H9 (cell line): ENCODE measurements around the gene ANKRD12. TPM values are rescaled to one million over a fixed set of nuclear protein-coding genes. Genes with fewer than 3 reads are reported as not detected.

Experiments
- DNase-seq: peaks from one replicate; pipeline ENCODE4 v3.0.0-alpha.2; 2017
- H2AFZ ChIP-seq: one replicate; pipeline ENCODE4 v1.6.1; 2013; ENCODE audit warnings: mild to moderate bottlenecking, low read length, control low read depth, moderate library complexity
- H2AK5ac ChIP-seq: 2 replicates; pipeline ENCODE4 v1.6.1; 2013; ENCODE audit warnings: low read length, control low read depth, mixed read lengths; ENCODE audit not compliant: insufficient read length
- H2BK120ac ChIP-seq: one replicate; pipeline ENCODE4 v1.6.1; 2013; ENCODE audit warnings: low read depth, mild to moderate bottlenecking, low read length, control low read depth, inconsistent platforms; ENCODE audit not compliant: poor library complexity, severe bottlenecking
- H2BK12ac ChIP-seq: 2 replicates; pipeline ENCODE4 v1.6.1; 2013; ENCODE audit warnings: low read length, control low read depth, mixed read lengths, low read depth; ENCODE audit not compliant: insufficient read length
- H2BK15ac ChIP-seq: 2 replicates; pipeline ENCODE4 v1.6.1; 2013; ENCODE audit warnings: low read depth, low read length, control low read depth
- H2BK20ac ChIP-seq: one replicate; pipeline ENCODE4 v1.6.1; 2013; ENCODE audit warnings: low read depth, mild to moderate bottlenecking, low read length, control low read depth, inconsistent platforms; ENCODE audit not compliant: poor library complexity, severe bottlenecking
- H2BK5ac ChIP-seq: 2 replicates; pipeline ENCODE4 v1.6.1; 2013; ENCODE audit warnings: low read length, control low read depth, mixed read lengths; ENCODE audit not compliant: insufficient read length
- H3K14ac ChIP-seq: 2 replicates; pipeline ENCODE4 v1.6.1; 2013; ENCODE audit warnings: low read length, control low read depth; ENCODE audit not compliant: insufficient read depth
- H3K18ac ChIP-seq: 2 replicates; pipeline ENCODE4 v1.6.1; 2013; ENCODE audit warnings: low read depth, mild to moderate bottlenecking, mixed read lengths, low read length, control low read depth; ENCODE audit not compliant: insufficient read length
- H3K23ac ChIP-seq: 2 replicates; pipeline ENCODE4 v1.6.1; 2013; ENCODE audit warnings: low read length, control low read depth, mixed read lengths, low read depth; ENCODE audit not compliant: insufficient read length
- H3K23me2 ChIP-seq: 2 replicates; pipeline ENCODE4 v1.6.1; 2013; ENCODE audit warnings: low read depth, mild to moderate bottlenecking, mixed read lengths, low read length, control low read depth; ENCODE audit not compliant: insufficient read length, poor library complexity, severe bottlenecking
- H3K27ac ChIP-seq: 2 replicates; pipeline ENCODE4 v1.5.1; 2013; ENCODE audit warnings: low read length, control low read depth, mixed read lengths, low read depth; ENCODE audit not compliant: insufficient read length
- H3K27me3 ChIP-seq: 2 replicates; pipeline ENCODE4 v1.6.1; 2013; ENCODE audit warnings: low read length, control low read depth, inconsistent platforms; ENCODE audit not compliant: insufficient read depth
- H3K4ac ChIP-seq: 2 replicates; pipeline ENCODE4 v1.6.1; 2013; ENCODE audit warnings: low read depth, mild to moderate bottlenecking, control low read depth, inconsistent platforms, low read length, moderate library complexity
- H3K4me1 ChIP-seq: 2 replicates; pipeline ENCODE4 v1.6.1; 2013; ENCODE audit warnings: low read length, control low read depth, inconsistent platforms; ENCODE audit not compliant: insufficient read depth
- H3K4me2 ChIP-seq: 2 replicates; pipeline ENCODE4 v1.6.1; 2013; ENCODE audit warnings: low read length, control low read depth, mixed read lengths; ENCODE audit not compliant: insufficient read length, insufficient read depth
- H3K56ac ChIP-seq: 2 replicates; pipeline ENCODE4 v1.6.1; 2013; ENCODE audit warnings: low read depth, mild to moderate bottlenecking, mixed read lengths, low read length, control low read depth; ENCODE audit not compliant: insufficient read length
- H3K79me1 ChIP-seq: 2 replicates; pipeline ENCODE4 v1.6.1; 2013; ENCODE audit warnings: low read depth, mild to moderate bottlenecking, moderate library complexity, low read length, control low read depth, inconsistent platforms; ENCODE audit not compliant: insufficient read depth, poor library complexity, severe bottlenecking
- H3K79me2 ChIP-seq: 2 replicates; pipeline ENCODE4 v1.6.1; 2013; ENCODE audit warnings: low read length, control low read depth, inconsistent platforms; ENCODE audit not compliant: insufficient read depth
- H3K9ac ChIP-seq: 2 replicates; pipeline ENCODE4 v1.6.1; 2013; ENCODE audit warnings: low read length, control low read depth, mixed read lengths; ENCODE audit not compliant: insufficient read length; ENCODE audit errors: extremely low read depth
- H3K9me3 ChIP-seq: one replicate; pipeline ENCODE4 v1.6.1; 2013; ENCODE audit warnings: low read depth, low read length, inconsistent platforms; ENCODE audit not compliant: control insufficient read depth
- H3T11ph ChIP-seq: one replicate; pipeline ENCODE4 v1.6.1; 2013; ENCODE audit warnings: mild to moderate bottlenecking, low read length, control low read depth, inconsistent platforms
- H4K20me1 ChIP-seq: one replicate; pipeline ENCODE4 v1.6.1; 2013; ENCODE audit not compliant: control insufficient read depth, insufficient read length, insufficient read depth
- H4K5ac ChIP-seq: 2 replicates; pipeline ENCODE4 v1.6.1; 2013; ENCODE audit warnings: low read depth, mild to moderate bottlenecking, mixed read lengths, low read length, control low read depth; ENCODE audit not compliant: insufficient read length
- H4K8ac ChIP-seq: replicated peaks from 2 replicates; pipeline ENCODE4 v1.6.1; 2013; ENCODE audit warnings: low read length, control low read depth, mixed read lengths, low read depth; ENCODE audit not compliant: insufficient read length
- H4K91ac ChIP-seq: 2 replicates; pipeline ENCODE4 v1.6.1; 2013; ENCODE audit warnings: low read depth, mild to moderate bottlenecking, moderate library complexity, mixed read lengths, low read length, control low read depth; ENCODE audit not compliant: insufficient read length
- H3K27ac Mint-ChIP-seq, 3 experiments: 2 replicates in 2 of 3; 3 replicates in 1 of 3; pipeline ENCODE4 v1.8.0; 2020 to 2021; ENCODE audit warnings: mixed read lengths in 3 of 3, mild to moderate bottlenecking in 1 of 3, moderate library complexity in 1 of 3
- H3K27me3 Mint-ChIP-seq: 2 replicates; pipeline ENCODE4 v1.8.0; 2021; ENCODE audit warnings: low read depth, mild to moderate bottlenecking, moderate library complexity, mixed read lengths
- H3K36me3 Mint-ChIP-seq, 3 experiments: 2 replicates in 2 of 3; 3 replicates in 1 of 3; pipeline ENCODE4 v1.8.0; 2020 to 2021; ENCODE audit warnings: low read depth in 3 of 3, mixed read lengths in 3 of 3; ENCODE audit not compliant: insufficient read depth in 1 of 3
- H3K4me1 Mint-ChIP-seq, 2 experiments: 2 replicates each; pipeline ENCODE4 v1.8.0; 2020; ENCODE audit warnings: mixed read lengths in 2 of 2
- H3K4me3 Mint-ChIP-seq, 2 experiments: 2 replicates in 1 of 2; 3 replicates in 1 of 2; pipeline ENCODE4 v1.8.0; 2020 to 2021; ENCODE audit warnings: mild to moderate bottlenecking in 2 of 2, mixed read lengths in 2 of 2, moderate library complexity in 1 of 2
- H3K9me3 Mint-ChIP-seq, 2 experiments: 2 replicates in 1 of 2; 3 replicates in 1 of 2; pipeline ENCODE4 v1.8.0; 2020; ENCODE audit warnings: mild to moderate bottlenecking in 2 of 2, mixed read lengths in 2 of 2, moderate library complexity in 1 of 2
- WGBS: extraction: QIAGEN DNeasy Blood & Tissue Kit; methylation state at CpG from one replicate; pipeline ENCODE4 v1.1.7; 2013; ENCODE audit warnings: missing lambda C conversion rate, low lambda C conversion rate, mixed read lengths; ENCODE audit not compliant: insufficient read length; ENCODE audit errors: extremely low coverage; 5-methylcytosine and 5-hydroxymethylcytosine counted together
- total RNA-seq: library from RNA; stranded (reverse); gene quantifications from 2 replicates; pipeline ENCODE4 v1.2.1, GENCODE V29; 2021
- TF ChIP-seq, protein P1 (sequence below): fragments of 200-600 bp; sonication (generic); conservative IDR thresholded peaks from 3 replicates; pipeline ENCODE4 v1.8.0; 2021; ENCODE audit warnings: antibody characterized with exemption, mild to moderate bottlenecking

ANKRD12 gene
- total RNA-seq, 1 experiment from 2014 or later = 38.9 TPM

- Histone ChIP-seq H3K4me2 (no peak overlapping the region), H3K27me3 (no peaks in the 10 kb centered on the region), H3K27ac (no peak overlapping the region), H3K9ac (no peak overlapping the region), H3K4me1 (no peaks in the 10 kb centered on the region), H4K8ac (no peak overlapping the region), H3T11ph (no peak overlapping the region), H2AFZ (no peak overlapping the region), H2BK120ac (no peak overlapping the region), H4K91ac (no peak overlapping the region), H3K79me1 (no peaks in the 10 kb centered on the region), H3K14ac (no peak overlapping the region), H2BK12ac (no peak overlapping the region), H2BK20ac (no peak overlapping the region), H3K79me2 (no peaks in the 10 kb centered on the region), H2AK5ac (no peak overlapping the region), H3K56ac (no peak overlapping the region), H3K23me2 (no peaks in the 10 kb centered on the region), H2BK5ac (no peak overlapping the region), H4K20me1 (no peaks in the 10 kb centered on the region), H4K5ac (no peak overlapping the region), H3K23ac (no peak overlapping the region), H3K9me3 (no peaks in the 10 kb centered on the region), H2BK15ac (no peak overlapping the region), H3K4ac (no peak overlapping the region), H3K18ac (no peak overlapping the region)
- Mint-ChIP-seq H3K36me3 (peaks cover 2 to 20% (median 15%) of the 10 kb centered on the region in 3 experiments; a peak in 4 of 7 replicates), H3K4me1 (no peaks in the 10 kb centered on the region), H3K9me3 (no peaks in the 10 kb centered on the region), H3K27me3 (no peaks in the 10 kb centered on the region), H3K27ac (peak overlapping the region; percentile 30 to 47 (median 40); a peak in 5 of 7 replicates), H3K4me3 (no peak overlapping the region)
- TF ChIP-seq, protein P1, sequence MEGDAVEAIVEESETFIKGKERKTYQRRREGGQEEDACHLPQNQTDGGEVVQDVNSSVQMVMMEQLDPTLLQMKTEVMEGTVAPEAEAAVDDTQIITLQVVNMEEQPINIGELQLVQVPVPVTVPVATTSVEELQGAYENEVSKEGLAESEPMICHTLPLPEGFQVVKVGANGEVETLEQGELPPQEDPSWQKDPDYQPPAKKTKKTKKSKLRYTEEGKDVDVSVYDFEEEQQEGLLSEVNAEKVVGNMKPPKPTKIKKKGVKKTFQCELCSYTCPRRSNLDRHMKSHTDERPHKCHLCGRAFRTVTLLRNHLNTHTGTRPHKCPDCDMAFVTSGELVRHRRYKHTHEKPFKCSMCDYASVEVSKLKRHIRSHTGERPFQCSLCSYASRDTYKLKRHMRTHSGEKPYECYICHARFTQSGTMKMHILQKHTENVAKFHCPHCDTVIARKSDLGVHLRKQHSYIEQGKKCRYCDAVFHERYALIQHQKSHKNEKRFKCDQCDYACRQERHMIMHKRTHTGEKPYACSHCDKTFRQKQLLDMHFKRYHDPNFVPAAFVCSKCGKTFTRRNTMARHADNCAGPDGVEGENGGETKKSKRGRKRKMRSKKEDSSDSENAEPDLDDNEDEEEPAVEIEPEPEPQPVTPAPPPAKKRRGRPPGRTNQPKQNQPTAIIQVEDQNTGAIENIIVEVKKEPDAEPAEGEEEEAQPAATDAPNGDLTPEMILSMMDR = no peak
- no CpG with 5 or more reads among the region's 2 CpGs for WGBS
- DNase-seq = no peak
These were observed 55.2 kb downstream of the ANKRD12 start for GRCh38 chr18:9191658-9192256.
